ENCODE measurements around the gene HTR2A. TPM values are rescaled to one million over a fixed set of nuclear protein-coding genes. Genes with fewer than 3 reads are reported as not detected.

The HTR2A gene
- polyA plus RNA-seq, 1 donor from 2014 or later, result 0.20 TPM

DNA sequence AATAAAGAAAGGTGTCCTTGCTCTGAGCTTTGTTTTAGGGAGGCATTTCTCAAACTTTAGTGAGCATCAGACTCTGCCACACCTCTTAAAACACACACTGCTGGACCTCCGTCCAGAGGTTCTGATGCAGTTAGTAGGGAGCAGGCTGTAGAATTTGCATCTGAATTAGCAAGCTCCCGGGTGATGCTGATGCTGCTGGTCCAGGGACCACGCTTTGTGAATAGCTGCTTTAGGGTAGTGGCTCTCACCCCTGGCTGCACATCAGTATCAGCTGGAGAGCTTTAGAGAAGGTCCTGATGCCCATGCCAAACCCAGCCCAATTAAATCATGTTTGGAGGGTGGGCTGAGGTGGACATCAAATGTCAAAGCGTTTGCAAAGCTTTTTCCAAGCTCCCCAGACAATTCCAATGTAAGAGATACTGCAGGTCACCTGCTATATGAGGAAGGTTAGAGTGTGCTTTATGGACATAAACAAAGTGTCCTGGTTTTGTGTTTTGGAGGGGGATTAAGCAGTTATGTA lies 3.6 kb downstream of the HTR2A start:
- Histone ChIP-seq H3K9ac (ENCODE audit: low read length) (no peak overlapping the region), H3K4me3 (ENCODE audit: low read length) (peak overlapping the region; percentile 62), H3K27me3 (ENCODE audit: insufficient read depth, low read depth, low read length) (no peaks in the 10 kb centered on the region), H3K79me2 (replicated peaks; ENCODE audit: insufficient read depth, low read length) (no peaks in the 10 kb centered on the region), H3K36me3 (ENCODE audit: insufficient read depth, low read length) (no peaks in the 10 kb centered on the region), H3K9me3 (ENCODE audit: low read length) (no peaks in the 10 kb centered on the region), H3F3A (ENCODE audit: insufficient read depth, low read length, poor library complexity, severe bottlenecking) (no peaks in the 10 kb centered on the region), H4K20me1 (ENCODE audit: insufficient read depth) (no peaks in the 10 kb centered on the region), H2AFZ (ENCODE audit: low read depth, low read length) (no peak overlapping the region), H3K27ac (ENCODE audit: low read length) (no peak overlapping the region), H3K4me2 (ENCODE audit: low read length) (no peak overlapping the region), H3K9me2 (ENCODE audit: insufficient read depth, low read length) (no peaks in the 10 kb centered on the region)
- no peak for TF ChIP-seq POLR2AphosphoS5 (IDR thresholded peaks at IDR 0.05)
- no peak for TF ChIP-seq RAD21 (conservative IDR thresholded peaks at IDR 0.05)
- TF ChIP-seq, protein P1, sequence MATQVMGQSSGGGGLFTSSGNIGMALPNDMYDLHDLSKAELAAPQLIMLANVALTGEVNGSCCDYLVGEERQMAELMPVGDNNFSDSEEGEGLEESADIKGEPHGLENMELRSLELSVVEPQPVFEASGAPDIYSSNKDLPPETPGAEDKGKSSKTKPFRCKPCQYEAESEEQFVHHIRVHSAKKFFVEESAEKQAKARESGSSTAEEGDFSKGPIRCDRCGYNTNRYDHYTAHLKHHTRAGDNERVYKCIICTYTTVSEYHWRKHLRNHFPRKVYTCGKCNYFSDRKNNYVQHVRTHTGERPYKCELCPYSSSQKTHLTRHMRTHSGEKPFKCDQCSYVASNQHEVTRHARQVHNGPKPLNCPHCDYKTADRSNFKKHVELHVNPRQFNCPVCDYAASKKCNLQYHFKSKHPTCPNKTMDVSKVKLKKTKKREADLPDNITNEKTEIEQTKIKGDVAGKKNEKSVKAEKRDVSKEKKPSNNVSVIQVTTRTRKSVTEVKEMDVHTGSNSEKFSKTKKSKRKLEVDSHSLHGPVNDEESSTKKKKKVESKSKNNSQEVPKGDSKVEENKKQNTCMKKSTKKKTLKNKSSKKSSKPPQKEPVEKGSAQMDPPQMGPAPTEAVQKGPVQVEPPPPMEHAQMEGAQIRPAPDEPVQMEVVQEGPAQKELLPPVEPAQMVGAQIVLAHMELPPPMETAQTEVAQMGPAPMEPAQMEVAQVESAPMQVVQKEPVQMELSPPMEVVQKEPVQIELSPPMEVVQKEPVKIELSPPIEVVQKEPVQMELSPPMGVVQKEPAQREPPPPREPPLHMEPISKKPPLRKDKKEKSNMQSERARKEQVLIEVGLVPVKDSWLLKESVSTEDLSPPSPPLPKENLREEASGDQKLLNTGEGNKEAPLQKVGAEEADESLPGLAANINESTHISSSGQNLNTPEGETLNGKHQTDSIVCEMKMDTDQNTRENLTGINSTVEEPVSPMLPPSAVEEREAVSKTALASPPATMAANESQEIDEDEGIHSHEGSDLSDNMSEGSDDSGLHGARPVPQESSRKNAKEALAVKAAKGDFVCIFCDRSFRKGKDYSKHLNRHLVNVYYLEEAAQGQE (IDR thresholded peaks at IDR 0.05; ENCODE audit: borderline replicate concordance), result no peak

DNA sequence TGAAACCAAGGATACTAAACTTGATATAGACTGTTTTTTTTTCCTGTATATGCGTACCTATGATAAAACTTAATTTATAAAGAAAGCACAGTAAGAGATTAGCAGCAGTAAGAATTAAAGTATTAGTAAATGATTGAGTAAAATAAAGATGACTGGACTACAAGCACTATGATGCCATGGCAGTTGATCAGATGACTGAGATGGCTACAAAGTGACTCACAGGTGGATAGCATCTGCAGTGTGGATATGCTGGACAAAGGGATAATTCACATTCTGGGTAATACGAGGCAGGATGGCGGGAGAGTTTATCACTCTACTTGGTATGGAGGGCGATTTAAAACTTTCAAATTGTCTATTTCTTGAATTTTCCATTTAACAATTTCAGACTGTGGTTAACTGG lies 11.8 kb downstream of the HTR2A start:
- Histone ChIP-seq H3K9me3 (ENCODE audit: low read length) (no peaks in the 10 kb centered on the region), H3K27ac (ENCODE audit: low read length) (no peak overlapping the region), H4K20me1 (ENCODE audit: insufficient read depth) (no peaks in the 10 kb centered on the region), H3K36me3 (ENCODE audit: insufficient read depth, low read length) (no peaks in the 10 kb centered on the region), H3K79me2 (replicated peaks; ENCODE audit: insufficient read depth, low read length) (no peaks in the 10 kb centered on the region), H3F3A (ENCODE audit: insufficient read depth, low read length, poor library complexity, severe bottlenecking) (no peaks in the 10 kb centered on the region), H2AFZ (ENCODE audit: low read depth, low read length) (no peak overlapping the region), H3K9me2 (ENCODE audit: insufficient read depth, low read length) (no peaks in the 10 kb centered on the region), H3K4me3 (ENCODE audit: low read length) (no peak overlapping the region), H3K27me3 (ENCODE audit: insufficient read depth, low read depth, low read length) (no peaks in the 10 kb centered on the region), H3K9ac (ENCODE audit: low read length) (no peak overlapping the region), H3K4me2 (ENCODE audit: low read length) (no peak overlapping the region)
- TF ChIP-seq SMC3 (conservative IDR thresholded peaks at IDR 0.05; ENCODE audit: poor library complexity) (no peak), EZH2 (IDR thresholded peaks at IDR 0.05; ENCODE audit: borderline replicate concordance, insufficient read depth, low read length, poor library complexity, severe bottlenecking) (no peak), RAD21 (conservative IDR thresholded peaks at IDR 0.05) (no peak), TAF1 (IDR thresholded peaks at IDR 0.05; ENCODE audit: low read depth) (no peak), EP300 (conservative IDR thresholded peaks at IDR 0.05; ENCODE audit: poor library complexity, severe bottlenecking) (no peak), POLR2AphosphoS5 (IDR thresholded peaks at IDR 0.05) (no peak), MXI1 (conservative IDR thresholded peaks at IDR 0.05; ENCODE audit: poor library complexity, severe bottlenecking) (no peak)
- TF ChIP-seq, protein P2, sequence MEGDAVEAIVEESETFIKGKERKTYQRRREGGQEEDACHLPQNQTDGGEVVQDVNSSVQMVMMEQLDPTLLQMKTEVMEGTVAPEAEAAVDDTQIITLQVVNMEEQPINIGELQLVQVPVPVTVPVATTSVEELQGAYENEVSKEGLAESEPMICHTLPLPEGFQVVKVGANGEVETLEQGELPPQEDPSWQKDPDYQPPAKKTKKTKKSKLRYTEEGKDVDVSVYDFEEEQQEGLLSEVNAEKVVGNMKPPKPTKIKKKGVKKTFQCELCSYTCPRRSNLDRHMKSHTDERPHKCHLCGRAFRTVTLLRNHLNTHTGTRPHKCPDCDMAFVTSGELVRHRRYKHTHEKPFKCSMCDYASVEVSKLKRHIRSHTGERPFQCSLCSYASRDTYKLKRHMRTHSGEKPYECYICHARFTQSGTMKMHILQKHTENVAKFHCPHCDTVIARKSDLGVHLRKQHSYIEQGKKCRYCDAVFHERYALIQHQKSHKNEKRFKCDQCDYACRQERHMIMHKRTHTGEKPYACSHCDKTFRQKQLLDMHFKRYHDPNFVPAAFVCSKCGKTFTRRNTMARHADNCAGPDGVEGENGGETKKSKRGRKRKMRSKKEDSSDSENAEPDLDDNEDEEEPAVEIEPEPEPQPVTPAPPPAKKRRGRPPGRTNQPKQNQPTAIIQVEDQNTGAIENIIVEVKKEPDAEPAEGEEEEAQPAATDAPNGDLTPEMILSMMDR (IDR thresholded peaks at IDR 0.05; ENCODE audit: poor library complexity, severe bottlenecking), result no peak
- TF ChIP-seq, protein P1 (IDR thresholded peaks at IDR 0.05; ENCODE audit: borderline replicate concordance), result no peak
